H1 (cell line): ENCODE data around the gene CNNM3. TPM values are rescaled to one million over a fixed set of nuclear protein-coding genes. Genes with fewer than 3 reads are reported as not detected.
A peak's percentile ranks its signal among the peaks of the same experiment; 100 is the strongest.

ENCODE experiments used
- CTCF ChIA-PET: fragments of 300-600 bp; sonication (Branson Sonifier 250); formaldehyde crosslinking; loops from one replicate; lab custom pipeline; 2021; ENCODE audit not compliant: partially characterized antibody; lab: Charles Lee
- POLR2A ChIA-PET: fragments of 300-600 bp; sonication (Branson Sonifier 250); formaldehyde crosslinking; loops from one replicate; lab custom pipeline; 2021; ENCODE audit warnings: inconsistent platforms; ENCODE audit not compliant: partially characterized antibody; lab: Charles Lee
- DNase-seq, 2 experiments: peaks; one replicate each; pipeline versions ENCODE4 v3.0.0 to v3.0.0-alpha.2; 2010 to 2022; ENCODE audit warnings: low spot score in 2 of 2, low read depth in 1 of 2, mixed read lengths in 1 of 2
- FAIRE-seq: peaks from 2 replicates; lab custom pipeline; 2011; peaks lifted over from hg19 to GRCh38; lab: Jason Lieb, UNC
- H2AFZ ChIP-seq: 2 replicates; pipeline ENCODE4 v1.8.1; 2012; ENCODE audit warnings: low read length, inconsistent platforms
- H2AK5ac ChIP-seq: 2 replicates; pipeline ENCODE4 v1.6.1; 2013; ENCODE audit warnings: low read depth, low read length
- H2BK120ac ChIP-seq: replicated peaks from 2 replicates; pipeline ENCODE3; 2013; ENCODE audit warnings: low read depth, low read length, inconsistent platforms
- H2BK12ac ChIP-seq: 2 replicates; pipeline ENCODE4 v1.6.1; 2013; ENCODE audit warnings: low read depth, low read length
- H2BK15ac ChIP-seq: 2 replicates; pipeline ENCODE4 v1.6.1; 2013; ENCODE audit warnings: low read length
- H2BK20ac ChIP-seq: 2 replicates; pipeline ENCODE4 v1.6.1; 2013; ENCODE audit warnings: low read length
- H2BK5ac ChIP-seq: 2 replicates; pipeline ENCODE4 v1.6.1; 2013; ENCODE audit warnings: low read depth, low read length
- H3K14ac ChIP-seq: 2 replicates; pipeline ENCODE4 v1.6.1; 2013; ENCODE audit warnings: inconsistent platforms; ENCODE audit not compliant: insufficient read length
- H3K18ac ChIP-seq: 2 replicates; pipeline ENCODE4 v1.6.1; 2013; ENCODE audit warnings: low read length; ENCODE audit errors: extremely low read depth
- H3K23ac ChIP-seq: 2 replicates; pipeline ENCODE4 v1.6.1; 2013; ENCODE audit warnings: inconsistent platforms; ENCODE audit not compliant: insufficient read length
- H3K23me2 ChIP-seq: 2 replicates; pipeline ENCODE4 v1.6.1; 2013; ENCODE audit warnings: low read depth, low read length
- H3K27ac ChIP-seq: 2 replicates; pipeline ENCODE4 v1.6.1; 2011; ENCODE audit warnings: low read depth, low read length, inconsistent platforms
- H3K27me3 ChIP-seq, 4 experiments: replicated peaks in 1 of 4; 1 replicate in 1 of 4; 2 replicates in 3 of 4; pipeline versions ENCODE4 v1.6.1 to v1.8.1; 2011 to 2013; ENCODE audit warnings: low read length in 3 of 4, mild to moderate bottlenecking in 3 of 4, inconsistent platforms in 2 of 4, mixed read lengths in 2 of 4, moderate library complexity in 1 of 4; ENCODE audit not compliant: control insufficient read depth in 3 of 4, insufficient read depth in 3 of 4; ENCODE audit errors: extremely low read depth in 1 of 4
- H3K36me3 ChIP-seq, 4 experiments: 2 replicates each; pipeline versions ENCODE4 v1.6.1 to v1.8.1; 2011 to 2013; ENCODE audit warnings: mild to moderate bottlenecking in 4 of 4, low read length in 3 of 4, moderate library complexity in 2 of 4, control low read depth in 1 of 4, inconsistent platforms in 1 of 4; ENCODE audit not compliant: insufficient read depth in 4 of 4, control insufficient read depth in 2 of 4
- H3K4ac ChIP-seq: replicated peaks from 2 replicates; pipeline ENCODE3; 2013; ENCODE audit warnings: low read length, low read depth, mixed read lengths, inconsistent platforms; ENCODE audit not compliant: insufficient read length
- H3K4me1 ChIP-seq, 4 experiments: replicated peaks in 1 of 4; 1 replicate in 1 of 4; 2 replicates in 3 of 4; pipeline versions ENCODE4 v1.6.1 to v1.8.1; 2011 to 2013; ENCODE audit warnings: low read length in 3 of 4, inconsistent platforms in 2 of 4, mixed read lengths in 1 of 4; ENCODE audit not compliant: insufficient read depth in 4 of 4, control insufficient read depth in 3 of 4
- H3K4me2 ChIP-seq, 2 experiments: 2 replicates each; pipeline versions ENCODE4 v1.6.1 to v1.8.1; 2011 to 2013; ENCODE audit warnings: low read depth in 2 of 2, low read length in 2 of 2, control low read depth in 1 of 2, inconsistent platforms in 1 of 2, mild to moderate bottlenecking in 1 of 2; ENCODE audit not compliant: insufficient read depth in 1 of 2
- H3K4me3 ChIP-seq, 4 experiments: fragments of 200-600, 300-600 bp in 1 of 4; sonication (generic), shearing (Covaris generic), sonication (Bioruptor Twin) in 1 of 4; 2 replicates each; pipeline versions ENCODE4 v1.5.1 to v1.8.1; 2011 to 2016; ENCODE audit warnings: low read length in 4 of 4, low read depth in 3 of 4, control low read depth in 2 of 4, inconsistent platforms in 2 of 4, mild to moderate bottlenecking in 2 of 4, mixed read lengths in 1 of 4, moderate library complexity in 1 of 4; ENCODE audit not compliant: insufficient read depth in 2 of 4; ENCODE audit errors: extremely low read depth in 1 of 4
- H3K56ac ChIP-seq: replicated peaks from 2 replicates; pipeline ENCODE3; 2013; ENCODE audit warnings: low read depth, mild to moderate bottlenecking, mixed read lengths, low read length, inconsistent platforms; ENCODE audit not compliant: insufficient read length
- H3K79me1 ChIP-seq: 2 replicates; pipeline ENCODE4 v1.6.1; 2013; ENCODE audit warnings: low read depth, low read length, control low read depth
- H3K79me2 ChIP-seq, 2 experiments: 2 replicates each; pipeline versions ENCODE4 v1.6.1 to v1.8.1; 2012 to 2013; ENCODE audit warnings: low read length in 2 of 2, mild to moderate bottlenecking in 2 of 2, inconsistent platforms in 1 of 2; ENCODE audit not compliant: insufficient read depth in 2 of 2, control insufficient read depth in 1 of 2
- H3K9ac ChIP-seq, 4 experiments: replicated peaks in 1 of 4; 1 replicate in 1 of 4; 2 replicates in 3 of 4; pipeline versions ENCODE4 v1.6.1 to v1.8.1; 2011 to 2013; ENCODE audit warnings: low read depth in 3 of 4, low read length in 3 of 4, control low read depth in 2 of 4, mild to moderate bottlenecking in 2 of 4, moderate library complexity in 2 of 4, inconsistent platforms in 1 of 4; ENCODE audit errors: extremely low read depth in 1 of 4
- H3K9me3 ChIP-seq, 2 experiments: 2 replicates each; pipeline versions ENCODE4 v1.6.1 to v1.8.1; 2012 to 2013; ENCODE audit warnings: mild to moderate bottlenecking in 2 of 2, moderate library complexity in 2 of 2, control low read depth in 1 of 2, inconsistent platforms in 1 of 2, low read depth in 1 of 2, low read length in 1 of 2, mixed read lengths in 1 of 2; ENCODE audit not compliant: insufficient read depth in 2 of 2
- H4K20me1 ChIP-seq, 2 experiments: replicated peaks in 1 of 2; 2 replicates each; pipeline versions ENCODE3 to v1.8.1; 2011 to 2013; ENCODE audit warnings: inconsistent platforms in 2 of 2, low read length in 2 of 2, mild to moderate bottlenecking in 1 of 2; ENCODE audit not compliant: insufficient read depth in 2 of 2, control insufficient read depth in 1 of 2
- H4K5ac ChIP-seq: 2 replicates; pipeline ENCODE4 v1.6.1; 2013; ENCODE audit warnings: low read length, low read depth, mixed read lengths, inconsistent platforms; ENCODE audit not compliant: insufficient read length
- H4K8ac ChIP-seq: 2 replicates; pipeline ENCODE4 v1.8.0; 2013; ENCODE audit warnings: mild to moderate bottlenecking, moderate library complexity, low read length, inconsistent platforms; ENCODE audit not compliant: insufficient read depth; ENCODE audit errors: extremely low read depth
- H4K91ac ChIP-seq: replicated peaks from 2 replicates; pipeline ENCODE3; 2013; ENCODE audit warnings: low read length, mixed read lengths, inconsistent platforms; ENCODE audit not compliant: insufficient read length
- CHD1 ChIP-seq: IDR thresholded peaks from 2 replicates; pipeline ENCODE4 v1.6.1; 2012; ENCODE audit warnings: low read depth, low read length, improper control_type of control experiment
- CTBP2 ChIP-seq: IDR thresholded peaks from 2 replicates; pipeline ENCODE4 v1.7.0; 2011; ENCODE audit warnings: borderline replicate concordance, mild to moderate bottlenecking, moderate library complexity, mixed read lengths, low read length; ENCODE audit not compliant: insufficient read depth, insufficient read length
- EZH2 ChIP-seq: fragments of 200-600 bp; sonication (generic); IDR thresholded peaks from 2 replicates; pipeline ENCODE4 v1.7.1; 2012; ENCODE audit warnings: low read depth, mild to moderate bottlenecking, moderate library complexity, low read length, inconsistent platforms; ENCODE audit not compliant: severe bottlenecking
- JUND ChIP-seq: IDR thresholded peaks from 2 replicates; pipeline ENCODE4 v1.6.1; 2011; ENCODE audit warnings: mild to moderate bottlenecking, improper control_type of control experiment, low read length
- RBBP5 ChIP-seq: IDR thresholded peaks from 2 replicates; pipeline ENCODE4 v1.7.1; 2012; ENCODE audit warnings: low read depth, mild to moderate bottlenecking, inconsistent platforms, low read length, moderate library complexity, borderline replicate concordance
- RXRA ChIP-seq: IDR thresholded peaks from 2 replicates; pipeline ENCODE4 v1.6.1; 2011; ENCODE audit warnings: low read depth, mild to moderate bottlenecking, low read length, moderate library complexity; ENCODE audit not compliant: insufficient read depth
- SAP30 ChIP-seq: fragments of 300-600 bp; sonication (generic); IDR thresholded peaks from 2 replicates; pipeline ENCODE4 v1.7.1; 2012; ENCODE audit warnings: low read length, moderate library complexity, mild to moderate bottlenecking, inconsistent platforms; ENCODE audit not compliant: insufficient read depth, insufficient replicate concordance
- SIN3A ChIP-seq, 2 experiments: IDR thresholded peaks in 1 of 2; conservative IDR thresholded peaks in 1 of 2; 2 replicates each; pipeline ENCODE4 v1.6.1; 2011 to 2012; ENCODE audit warnings: low read length in 2 of 2, improper control_type of control experiment in 1 of 2, low read depth in 1 of 2, mild to moderate bottlenecking in 1 of 2
- SP2 ChIP-seq: IDR thresholded peaks from 2 replicates; pipeline ENCODE4 v1.6.1; 2012; ENCODE audit warnings: mild to moderate bottlenecking, low read length, inconsistent platforms
- SUZ12 ChIP-seq: fragments of 200-600 bp; sonication (generic); IDR thresholded peaks from 2 replicates; pipeline ENCODE4 v1.6.1; 2012; ENCODE audit warnings: mild to moderate bottlenecking, inconsistent platforms, low read length, moderate library complexity, mixed read lengths
- TEAD4 ChIP-seq: IDR thresholded peaks from 2 replicates; pipeline ENCODE4 v1.6.1; 2012; ENCODE audit warnings: low read depth, low read length, inconsistent platforms, mixed read lengths
- YY1 ChIP-seq: IDR thresholded peaks from 2 replicates; pipeline ENCODE4 v1.6.1; 2011; ENCODE audit warnings: low read depth, mild to moderate bottlenecking, low read length
- WGBS, 2 experiments: shearing (Covaris generic) in 1 of 2; methylation state at CpG; one replicate each; pipeline versions ENCODE4 v1.1.6 to v1.1.7; 2013 to 2015; ENCODE audit warnings: low lambda C conversion rate in 2 of 2, mixed read lengths in 2 of 2, inconsistent platforms in 1 of 2, low coverage in 1 of 2, missing lambda C conversion rate in 1 of 2; ENCODE audit not compliant: insufficient replicate concordance in 2 of 2, insufficient coverage in 1 of 2, insufficient read length in 1 of 2; ENCODE audit errors: extremely low coverage in 1 of 2, missing lambda C conversion rate in 1 of 2; 5-methylcytosine and 5-hydroxymethylcytosine counted together
- polyA plus RNA-seq, 7 experiments: library from polyadenylated mRNA; depleted of rRNA in 3 of 7; stranded (reverse) in 5 of 7; unstranded in 2 of 7; fragments of >200 nt in 5 of 7; fragments of 200-250 nt in 2 of 7; gene quantifications; 1 replicate in 5 of 7; 2 replicates in 1 of 7; 4 replicates in 1 of 7; pipeline versions ENCODE4 v1.2.1 to v1.2.3, GENCODE V29; 2011 to 2013; ENCODE audit warnings: missing spikeins in 2 of 7, mixed read lengths in 2 of 7
- total RNA-seq: library from RNA; stranded (reverse); fragmentation: NEBNext Ultra II Directional; extraction: Animal tissue kit (Norgen Biotek cat#: 25700); gene quantifications from 2 replicates; pipeline ENCODE4 v1.2.1, GENCODE V29; 2021

The CNNM3 gene
- total and polyA plus RNA-seq, 2 of the 8 experiments (the other 6 are each of a cell fraction or from before 2014, with no cell fraction given): 29.1 to 29.2 TPM

GRCh38 chr2:96809951-96810782 lies 5.9 kb upstream of the CNNM3 start:
- no peak overlapping the region for H3K4me2 ChIP-seq
- ChIA-PET CTCF (interaction anchor here (0.8 to 3.1 kb wide), 6 partner anchors 10 to 151 kb away, joined by 3 to 18 read pairs (median 4); no protein-coding TSS in a partner anchor), POLR2A (interaction anchor here (0.6 to 2.1 kb wide), 4 partner anchors 9 to 245 kb away, joined by 3 to 6 read pairs (median 3); no protein-coding TSS in a partner anchor)
- H3K27ac ChIP-seq: no peak overlapping the region
- H3K23me2 ChIP-seq: no peaks in the 10 kb centered on the region
- H4K20me1 ChIP-seq: no peaks in the 10 kb centered on the region
- no peaks in the 10 kb centered on the region for H3K4me1 ChIP-seq
- H2AK5ac ChIP-seq: no peak overlapping the region
- H2BK12ac ChIP-seq: no peak overlapping the region
- no peak overlapping the region for H4K5ac ChIP-seq
- H3K4ac ChIP-seq: no peak overlapping the region
- H2AFZ ChIP-seq: no peak overlapping the region
- H2BK120ac ChIP-seq: no peak overlapping the region
- H3K23ac ChIP-seq: no peak overlapping the region
- H2BK20ac ChIP-seq: no peak overlapping the region
- DNase-seq: no peak
- H3K4me3 ChIP-seq: no peak overlapping the region
- H3K9me3 ChIP-seq: no peaks in the 10 kb centered on the region
- H4K8ac ChIP-seq: peak overlapping the region; percentile 45; the same call in 1 of the 2 replicates
- no peaks in the 10 kb centered on the region for H3K79me1 ChIP-seq
- no peak for FAIRE-seq
- H3K79me2 ChIP-seq: no peaks in the 10 kb centered on the region
- 92% methylated on average over 10 of the region's 12 CpGs; no CpG with 5 or more reads in 1 of the 2 experiments for WGBS, 2 experiments
- no peak overlapping the region for H4K91ac ChIP-seq
- H3K18ac ChIP-seq: no peak overlapping the region
- no peak overlapping the region for H2BK15ac ChIP-seq
- no peak overlapping the region for H3K9ac ChIP-seq
- H3K56ac ChIP-seq: no peak overlapping the region
- no peak overlapping the region for H3K14ac ChIP-seq
- no peak overlapping the region for H2BK5ac ChIP-seq
- no peaks in the 10 kb centered on the region for H3K36me3 ChIP-seq
- H3K27me3 ChIP-seq: no peaks in the 10 kb centered on the region
- TF ChIP-seq RBBP5 (no peak), SIN3A (conservative IDR thresholded peaks at IDR 0.05 in 1 of 2, IDR thresholded peaks at IDR 0.05 in 1 of 2; ENCODE audit: low read depth in 1 of 2, low read length in 2 of 2) (no peak), TEAD4 (no peak), YY1 (no peak), EZH2 (no peak), SP2 (no peak), JUND (no peak), CTBP2 (no peak), CHD1 (no peak), RXRA (no peak), SAP30 (no peak), SUZ12 (no peak)
